ENCODE results near the gene ITSN2.

The ITSN2 gene

GRCh38 chr2:24354395-24354794, 5.9 kb downstream of the ITSN2 start:
- Histone ChIP-seq H3K79me1 (ENCODE audit: low read length) (peaks cover 6% of the 10 kb centered on the region), H3K36me3 (ENCODE audit: control insufficient read depth, insufficient read depth, low read length) (no peaks in the 10 kb centered on the region), H2BK120ac (ENCODE audit: low read depth, low read length) (no peak overlapping the region), H3K27me3 (ENCODE audit: insufficient read depth, low read length, poor library complexity) (no peaks in the 10 kb centered on the region), H3K27ac (ENCODE audit: low read depth, low read length) (no peak overlapping the region), H2BK5ac (ENCODE audit: low read length) (no peak overlapping the region), H2BK15ac (replicated peaks; ENCODE audit: low read depth) (no peak overlapping the region), H3K18ac (ENCODE audit: low read length) (no peak overlapping the region), H4K8ac (ENCODE audit: low read depth, low read length) (no peak overlapping the region), H3K23ac (ENCODE audit: low read length) (no peak overlapping the region), H4K5ac (ENCODE audit: low read length) (no peak overlapping the region), H3K4ac (ENCODE audit: low read depth, low read length) (no peak overlapping the region), H2AK5ac (ENCODE audit: low read length) (no peak overlapping the region), H3K56ac (ENCODE audit: low read length) (no peak overlapping the region), H3K79me2 (ENCODE audit: control insufficient read depth, insufficient read depth, low read length) (no peaks in the 10 kb centered on the region), H3K4me1 (ENCODE audit: control insufficient read depth, low read depth, low read length) (no peaks in the 10 kb centered on the region), H3K9ac (ENCODE audit: low read length) (no peak overlapping the region), H3K4me2 (ENCODE audit: low read length) (no peak overlapping the region), H3K4me3 (ENCODE audit: low read length) (no peak overlapping the region)
- no CpG with 5 or more reads among the region's 3 CpGs for WGBS (ENCODE audit: extremely low coverage, insufficient coverage, low lambda C conversion rate)
- DNase-seq: no peak

- Histone ChIP-seq H3K4ac (ENCODE audit: low read depth, low read length) (no peak overlapping the region), H3K79me2 (ENCODE audit: control insufficient read depth, insufficient read depth, low read length) (no peaks in the 10 kb centered on the region), H3K27ac (ENCODE audit: low read depth, low read length) (no peak overlapping the region), H2BK120ac (ENCODE audit: low read depth, low read length) (no peak overlapping the region), H3K4me3 (ENCODE audit: low read length) (no peak overlapping the region), H3K4me1 (ENCODE audit: control insufficient read depth, low read depth, low read length) (no peaks in the 10 kb centered on the region), H3K79me1 (ENCODE audit: low read length) (peaks cover 6% of the 10 kb centered on the region), H3K27me3 (ENCODE audit: insufficient read depth, low read length, poor library complexity) (no peaks in the 10 kb centered on the region), H4K5ac (ENCODE audit: low read length) (no peak overlapping the region), H2BK15ac (replicated peaks; ENCODE audit: low read depth) (no peak overlapping the region), H3K9ac (ENCODE audit: low read length) (no peak overlapping the region), H3K36me3 (ENCODE audit: control insufficient read depth, insufficient read depth, low read length) (no peaks in the 10 kb centered on the region), H4K8ac (ENCODE audit: low read depth, low read length) (no peak overlapping the region), H3K18ac (ENCODE audit: low read length) (no peak overlapping the region), H2AK5ac (ENCODE audit: low read length) (no peak overlapping the region), H3K4me2 (ENCODE audit: low read length) (no peak overlapping the region), H3K23ac (ENCODE audit: low read length) (no peak overlapping the region), H3K56ac (ENCODE audit: low read length) (no peak overlapping the region), H2BK5ac (ENCODE audit: low read length) (no peak overlapping the region)
- DNase-seq: peak; percentile 65
- WGBS (ENCODE audit: extremely low coverage, insufficient coverage, low lambda C conversion rate): no CpG with 5 or more reads among the region's 1 CpG
These were observed 6.4 kb downstream of the ITSN2 start for GRCh38 chr2:24353973-24354372.

GRCh38 chr2:24353364-24353763, 7.0 kb downstream of the ITSN2 start:
- no peak overlapping the region for H2BK5ac ChIP-seq (ENCODE audit: low read length)
- no peak overlapping the region for H3K23ac ChIP-seq (ENCODE audit: low read length)
- no peak overlapping the region for H3K56ac ChIP-seq (ENCODE audit: low read length)
- H4K5ac ChIP-seq (ENCODE audit: low read length): no peak overlapping the region
- H3K18ac ChIP-seq (ENCODE audit: low read length): no peak overlapping the region
- no peak overlapping the region for H2AK5ac ChIP-seq (ENCODE audit: low read length)
- H4K8ac ChIP-seq (ENCODE audit: low read depth, low read length): no peak overlapping the region
- no peak overlapping the region for H2BK120ac ChIP-seq (ENCODE audit: low read depth, low read length)
- no peaks in the 10 kb centered on the region for H3K36me3 ChIP-seq (ENCODE audit: control insufficient read depth, insufficient read depth, low read length)
- H3K4me1 ChIP-seq (ENCODE audit: control insufficient read depth, low read depth, low read length): no peaks in the 10 kb centered on the region
- no peak overlapping the region for H3K9ac ChIP-seq (ENCODE audit: low read length)
- no peak overlapping the region for H3K27ac ChIP-seq (ENCODE audit: low read depth, low read length)
- H3K79me1 ChIP-seq (ENCODE audit: low read length): peaks cover 6% of the 10 kb centered on the region
- H3K4me3 ChIP-seq (ENCODE audit: low read length): no peak overlapping the region
- DNase-seq: no peak
- H3K79me2 ChIP-seq (ENCODE audit: control insufficient read depth, insufficient read depth, low read length): peaks cover 2% of the 10 kb centered on the region
- H3K4me2 ChIP-seq (ENCODE audit: low read length): no peak overlapping the region
- H3K27me3 ChIP-seq (ENCODE audit: insufficient read depth, low read length, poor library complexity): no peaks in the 10 kb centered on the region
- H2BK15ac ChIP-seq (replicated peaks; ENCODE audit: low read depth): no peak overlapping the region
- no CpG with 5 or more reads among the region's 5 CpGs for WGBS (ENCODE audit: extremely low coverage, insufficient coverage, low lambda C conversion rate)
- H3K4ac ChIP-seq (ENCODE audit: low read depth, low read length): no peak overlapping the region

GRCh38 chr2:24352664-24353063, 7.7 kb downstream of the ITSN2 start:
- no peak overlapping the region for H3K27ac ChIP-seq (ENCODE audit: low read depth, low read length)
- no peak overlapping the region for H3K9ac ChIP-seq (ENCODE audit: low read length)

GRCh38 chr2:24351981-24352380, 8.4 kb downstream of the ITSN2 start:
- H2BK5ac ChIP-seq (ENCODE audit: low read length): no peak overlapping the region
- no peak overlapping the region for H3K9ac ChIP-seq (ENCODE audit: low read length)
- no peaks in the 10 kb centered on the region for H3K4me1 ChIP-seq (ENCODE audit: control insufficient read depth, low read depth, low read length)
- no peak overlapping the region for H3K56ac ChIP-seq (ENCODE audit: low read length)
- peaks cover 2% of the 10 kb centered on the region for H3K79me2 ChIP-seq (ENCODE audit: control insufficient read depth, insufficient read depth, low read length)
- no peaks in the 10 kb centered on the region for H3K27me3 ChIP-seq (ENCODE audit: insufficient read depth, low read length, poor library complexity)
- H3K27ac ChIP-seq (ENCODE audit: low read depth, low read length): no peak overlapping the region
- no peak overlapping the region for H2AK5ac ChIP-seq (ENCODE audit: low read length)
- no peak for DNase-seq
- H3K18ac ChIP-seq (ENCODE audit: low read length): no peak overlapping the region
- no peaks in the 10 kb centered on the region for H3K36me3 ChIP-seq (ENCODE audit: control insufficient read depth, insufficient read depth, low read length)
- peaks cover 6% of the 10 kb centered on the region for H3K79me1 ChIP-seq (ENCODE audit: low read length)
- no peak overlapping the region for H4K5ac ChIP-seq (ENCODE audit: low read length)
- H3K4ac ChIP-seq (ENCODE audit: low read depth, low read length): no peak overlapping the region
- H2BK120ac ChIP-seq (ENCODE audit: low read depth, low read length): no peak overlapping the region
- H3K4me2 ChIP-seq (ENCODE audit: low read length): no peak overlapping the region
- no peak overlapping the region for H2BK15ac ChIP-seq (replicated peaks; ENCODE audit: low read depth)
- no CpG with 5 or more reads among the region's 1 CpG for WGBS (ENCODE audit: extremely low coverage, insufficient coverage, low lambda C conversion rate)
- no peak overlapping the region for H3K4me3 ChIP-seq (ENCODE audit: low read length)
- H3K23ac ChIP-seq (ENCODE audit: low read length): no peak overlapping the region
- no peak overlapping the region for H4K8ac ChIP-seq (ENCODE audit: low read depth, low read length)

More at GRCh38 chr2:24352664-24353063, 7.7 kb downstream of the ITSN2 start:
- no peak overlapping the region for H3K4me3 ChIP-seq (ENCODE audit: low read length)
- DNase-seq: no peak
- H4K5ac ChIP-seq (ENCODE audit: low read length): no peak overlapping the region
- H2AK5ac ChIP-seq (ENCODE audit: low read length): no peak overlapping the region
- no peak overlapping the region for H3K4me2 ChIP-seq (ENCODE audit: low read length)
- H3K4me1 ChIP-seq (ENCODE audit: control insufficient read depth, low read depth, low read length): no peaks in the 10 kb centered on the region
- H2BK5ac ChIP-seq (ENCODE audit: low read length): no peak overlapping the region
- H3K18ac ChIP-seq (ENCODE audit: low read length): no peak overlapping the region
- H2BK15ac ChIP-seq (replicated peaks; ENCODE audit: low read depth): no peak overlapping the region
- no peak overlapping the region for H3K23ac ChIP-seq (ENCODE audit: low read length)
- H3K36me3 ChIP-seq (ENCODE audit: control insufficient read depth, insufficient read depth, low read length): no peaks in the 10 kb centered on the region
- H3K27me3 ChIP-seq (ENCODE audit: insufficient read depth, low read length, poor library complexity): no peaks in the 10 kb centered on the region
- H3K4ac ChIP-seq (ENCODE audit: low read depth, low read length): no peak overlapping the region
- H3K79me1 ChIP-seq (ENCODE audit: low read length): peaks cover 6% of the 10 kb centered on the region
- peaks cover 2% of the 10 kb centered on the region for H3K79me2 ChIP-seq (ENCODE audit: control insufficient read depth, insufficient read depth, low read length)
- H2BK120ac ChIP-seq (ENCODE audit: low read depth, low read length): no peak overlapping the region
- H4K8ac ChIP-seq (ENCODE audit: low read depth, low read length): no peak overlapping the region
- no peak overlapping the region for H3K56ac ChIP-seq (ENCODE audit: low read length)

- H3K18ac ChIP-seq (ENCODE audit: low read length): no peak overlapping the region
- WGBS (ENCODE audit: extremely low coverage, insufficient coverage, low lambda C conversion rate): no CpG with 5 or more reads among the region's 3 CpGs
- H2BK120ac ChIP-seq (ENCODE audit: low read depth, low read length): no peak overlapping the region
- no peak overlapping the region for H3K56ac ChIP-seq (ENCODE audit: low read length)
- H3K4ac ChIP-seq (ENCODE audit: low read depth, low read length): no peak overlapping the region
- no peak overlapping the region for H3K23ac ChIP-seq (ENCODE audit: low read length)
- H3K4me3 ChIP-seq (ENCODE audit: low read length): no peak overlapping the region
- no peak overlapping the region for H3K9ac ChIP-seq (ENCODE audit: low read length)
- peaks cover 2% of the 10 kb centered on the region for H3K79me2 ChIP-seq (ENCODE audit: control insufficient read depth, insufficient read depth, low read length)
- H3K27me3 ChIP-seq (ENCODE audit: insufficient read depth, low read length, poor library complexity): no peaks in the 10 kb centered on the region
- no peaks in the 10 kb centered on the region for H3K36me3 ChIP-seq (ENCODE audit: control insufficient read depth, insufficient read depth, low read length)
- H2AK5ac ChIP-seq (ENCODE audit: low read length): no peak overlapping the region
- DNase-seq: no peak
- H3K79me1 ChIP-seq (ENCODE audit: low read length): peaks cover 6% of the 10 kb centered on the region
- H3K4me2 ChIP-seq (ENCODE audit: low read length): no peak overlapping the region
- H2BK5ac ChIP-seq (ENCODE audit: low read length): no peak overlapping the region
- H2BK15ac ChIP-seq (replicated peaks; ENCODE audit: low read depth): no peak overlapping the region
- H4K8ac ChIP-seq (ENCODE audit: low read depth, low read length): no peak overlapping the region
- H4K5ac ChIP-seq (ENCODE audit: low read length): no peak overlapping the region
- H3K27ac ChIP-seq (ENCODE audit: low read depth, low read length): no peak overlapping the region
- H3K4me1 ChIP-seq (ENCODE audit: control insufficient read depth, low read depth, low read length): no peaks in the 10 kb centered on the region
These were observed 8.8 kb downstream of the ITSN2 start for GRCh38 chr2:24351627-24351938.

Data from mesendoderm (in vitro differentiated cells).